SK-N-MC (cell line): ENCODE data around the gene GNG3.

Experiments
- EZH2 ChIP-seq: fragments of 200-600 bp; sonication (generic); IDR thresholded peaks from one replicate; pipeline ENCODE4 v1.6.1; 2017; ENCODE audit warnings: antibody characterized with exemption
- FOXP2 ChIP-seq: optimal IDR thresholded peaks from 2 replicates; pipeline ENCODE3; 2011; ENCODE audit warnings: mild to moderate bottlenecking, moderate library complexity; ENCODE audit not compliant: insufficient read depth; ENCODE audit errors: extremely low read length, control extremely low read depth
- POLR2AphosphoS5 ChIP-seq: IDR thresholded peaks from 2 replicates; pipeline ENCODE4 v1.6.1; 2012; ENCODE audit warnings: mild to moderate bottlenecking, low read depth, low read length, borderline replicate concordance

- TF ChIP-seq EZH2 (no peak), POLR2AphosphoS5 (no peak), FOXP2 (no peak)
Observed at GRCh38 chr11:62687508-62688396, 19.7 kb upstream of the GNG3 start.
